Renal pelvis (tissue), 4 donors: ENCODE results near the gene SECISBP2L. TPM values are rescaled to one million over a fixed set of nuclear protein-coding genes. Genes with fewer than 3 reads are reported as not detected.
"Not testable (repeated sequence)": the region's sequence is repeated elsewhere in the genome, so short reads cannot be mapped to it uniquely, and the experiment has no call there.

ENCODE experiments used
- DNase-seq: peaks from one replicate; pipeline ENCODE4 v3.0.0-alpha.2; 2013
- polyA plus RNA-seq, 3 donors: library from polyadenylated mRNA; unstranded; fragments of 120-200 nt; gene quantifications; one replicate each; pipeline ENCODE4 v1.2.1, GENCODE V29; 2013; ENCODE audit not compliant: insufficient read length in 3 of 3

SECISBP2L gene
- polyA plus RNA-seq, 3 donors, result 41.4 to 63.8 (median 62.3) TPM

DNA sequence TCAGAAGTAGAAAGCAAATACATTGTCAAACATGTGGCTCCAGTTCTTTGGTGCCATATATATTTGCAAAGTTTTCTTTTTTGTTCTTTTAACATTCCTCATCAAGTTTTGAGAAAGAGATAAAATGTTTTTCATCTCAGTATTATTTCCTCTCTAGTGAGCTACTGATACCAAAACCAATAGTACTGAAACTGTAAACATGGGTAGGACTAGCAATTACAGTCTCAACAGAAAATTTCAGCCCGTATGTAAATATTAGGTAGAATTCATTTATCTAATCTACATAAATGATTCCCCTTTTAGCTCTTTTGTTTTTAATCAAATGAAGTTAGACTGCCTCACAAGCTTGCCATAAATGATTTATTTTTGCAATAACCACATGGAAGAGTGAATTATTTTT lies 21.4 kb downstream of the SECISBP2L start:
- no peak for DNase-seq

DNA sequence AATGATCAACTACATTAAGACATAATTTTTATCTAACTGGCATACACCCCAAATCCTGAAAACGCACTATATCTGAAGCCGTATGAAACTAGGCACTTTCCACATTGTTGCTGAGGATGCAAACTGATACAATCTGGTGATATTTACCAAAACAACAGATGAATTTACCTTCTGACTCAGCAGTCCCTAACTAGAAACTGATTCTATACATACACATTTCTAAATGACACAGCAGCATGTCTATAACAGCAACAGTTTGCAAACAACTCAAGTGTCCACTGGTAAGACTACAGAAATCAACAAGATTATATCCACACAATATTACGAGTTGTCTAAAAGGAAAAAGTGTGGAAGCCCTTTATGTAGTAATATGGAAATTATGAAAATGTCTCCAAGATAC lies 22.9 kb downstream of the SECISBP2L start:
- DNase-seq, result no peak

DNA sequence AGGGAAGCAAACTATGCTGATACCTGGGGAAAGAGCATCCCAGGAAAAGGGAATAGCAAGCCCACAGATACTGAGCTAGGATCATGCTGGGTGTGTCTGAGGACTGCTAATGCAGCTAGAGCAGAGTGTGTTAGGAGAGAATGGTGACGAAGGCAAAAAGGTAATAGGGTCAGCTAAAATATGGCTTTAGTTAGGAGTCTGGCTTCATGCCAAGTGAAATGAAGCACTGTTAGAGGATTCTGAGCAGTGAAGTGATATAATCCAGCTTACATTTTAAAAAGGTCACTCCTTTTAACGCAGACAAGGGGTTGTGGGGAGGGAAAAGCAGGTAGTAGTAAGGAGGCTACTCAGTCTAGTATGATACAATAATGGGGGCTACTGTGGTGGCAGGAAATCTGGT lies 30.4 kb downstream of the SECISBP2L start:
- DNase-seq, result no peak

- no peak for DNase-seq
Measured at GRCh38 chr15:48999314-48999713, 46.9 kb downstream of the SECISBP2L start.

DNA sequence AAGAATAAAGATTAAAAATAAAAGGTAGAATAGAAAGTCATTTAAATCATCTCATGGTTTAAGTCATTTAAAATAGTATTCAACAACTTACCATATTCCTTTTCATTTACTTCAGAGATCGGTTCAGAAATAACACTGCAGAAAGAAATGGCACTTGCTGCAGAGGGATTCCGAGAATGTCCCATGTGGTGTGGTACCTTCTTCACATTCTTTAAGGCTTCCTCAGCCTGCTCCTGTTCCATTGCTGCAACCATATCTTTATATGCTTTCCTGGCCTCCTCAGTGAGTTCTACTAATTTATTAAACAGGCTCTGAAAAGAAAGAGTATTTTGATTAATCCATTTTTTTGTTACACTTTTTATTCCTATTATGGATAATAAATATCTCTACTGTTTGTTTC lies 50.0 kb downstream of the SECISBP2L start:
- DNase-seq, result no peak

DNA sequence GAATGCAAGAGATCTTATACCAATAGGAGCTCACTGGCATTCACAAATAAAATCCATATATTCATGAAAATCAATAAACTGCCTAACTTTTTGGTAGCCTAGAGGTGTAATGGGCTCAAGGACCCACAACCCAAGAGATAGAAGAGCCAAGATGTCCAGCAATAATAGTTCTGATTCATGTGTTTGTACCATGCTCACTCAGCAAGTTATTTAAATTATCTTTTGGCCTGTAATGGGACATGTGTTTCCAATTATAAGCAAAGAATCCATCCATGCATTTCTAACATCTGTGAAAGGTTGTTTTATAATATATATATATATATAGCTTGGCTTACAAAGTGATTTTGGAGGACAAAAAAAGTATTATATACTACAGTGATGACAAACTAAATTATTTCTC lies 52.9 kb downstream of the SECISBP2L start:
- no peak for DNase-seq

DNA sequence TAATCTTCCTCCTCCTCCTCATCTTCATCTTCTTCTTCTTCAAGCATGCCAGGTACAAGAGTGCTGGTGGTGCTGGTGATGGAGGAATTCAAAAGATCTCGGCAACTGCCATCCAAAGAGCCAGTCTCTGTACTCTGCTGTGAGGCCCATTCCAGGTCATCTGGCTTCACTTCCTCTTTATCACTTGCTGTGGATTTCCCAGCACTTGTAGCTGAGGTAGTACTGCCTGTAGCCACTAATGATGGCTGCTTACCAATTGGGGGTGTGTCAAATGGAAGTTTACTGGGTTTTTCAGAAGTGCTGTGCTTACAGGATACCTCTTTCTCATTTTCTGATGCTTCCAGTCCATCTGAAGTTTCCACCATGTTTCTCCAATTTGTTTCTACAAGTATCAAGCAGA lies 53.7 kb downstream of the SECISBP2L start:
- no peak for DNase-seq

- no peak for DNase-seq
Measured at GRCh38 chr15:48992096-48992495, 54.1 kb downstream of the SECISBP2L start.

DNA sequence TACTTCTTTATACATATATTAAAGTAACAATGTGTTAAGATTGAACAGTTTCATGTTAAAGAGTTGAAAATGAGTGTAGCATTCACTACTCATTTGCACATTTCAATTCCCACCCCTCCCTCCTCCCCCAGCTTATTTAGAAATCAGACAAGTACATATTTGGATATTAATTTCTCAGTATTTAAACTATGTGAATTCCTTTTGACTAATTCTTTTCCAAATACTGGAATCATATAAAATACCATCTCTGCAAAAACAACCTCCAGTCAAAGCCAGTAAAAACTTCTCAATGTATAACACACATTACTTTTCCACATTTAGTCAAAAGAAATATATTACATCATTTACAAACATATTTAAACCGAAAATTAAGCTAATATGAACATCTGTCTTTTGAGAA lies 57.1 kb downstream of the SECISBP2L start:
- no peak for DNase-seq

DNA sequence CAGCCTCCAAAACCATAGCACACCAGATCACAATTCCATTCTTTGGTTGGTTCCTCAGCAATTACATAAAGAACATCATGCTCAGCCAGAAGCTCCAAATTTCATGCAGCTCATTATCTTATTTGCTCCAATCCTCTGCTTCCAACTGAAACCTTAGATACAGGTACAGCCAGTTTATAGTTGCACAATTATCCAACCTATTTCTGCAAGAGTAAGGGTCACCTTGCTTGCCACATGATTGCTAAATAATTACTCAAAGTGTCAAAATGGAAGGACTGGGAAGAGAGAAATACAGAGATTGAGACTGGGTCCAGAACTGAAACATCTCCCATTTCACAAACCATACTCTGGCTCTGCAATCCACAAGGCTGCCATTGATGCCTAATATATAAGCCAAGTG lies 59.1 kb downstream of the SECISBP2L start:
- DNase-seq, result no peak

- no peak for DNase-seq
Measured at GRCh38 chr15:48986240-48986639, 60.0 kb downstream of the SECISBP2L start.

GRCh38 chr15:48985516-48985915 lies 60.7 kb downstream of the SECISBP2L start:
- DNase-seq, result no peak

DNA sequence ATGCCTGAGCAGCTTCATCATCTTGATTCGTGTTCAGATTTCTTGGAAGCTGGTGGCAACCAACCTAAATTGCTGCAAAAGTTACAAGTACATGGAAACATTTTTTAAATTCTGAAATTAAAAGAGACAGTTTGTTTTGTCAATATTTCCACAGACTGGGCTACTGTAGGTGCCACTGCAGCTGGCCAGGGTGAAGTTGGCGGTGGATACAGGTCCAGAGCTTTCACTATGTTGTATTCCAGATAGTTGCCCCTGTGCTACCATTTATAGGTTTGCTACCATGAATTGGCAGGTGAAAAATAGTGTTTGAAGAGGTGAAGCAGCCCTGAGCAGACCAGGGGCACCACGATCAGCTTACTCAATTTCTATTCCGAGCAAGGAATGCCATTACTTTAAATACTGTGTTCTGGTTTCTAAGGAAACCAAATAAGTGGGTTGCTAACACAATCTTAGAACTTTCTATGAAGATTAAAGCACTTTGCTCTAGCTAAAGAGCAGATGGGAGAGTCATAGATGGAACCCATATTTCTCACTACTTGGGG lies 61.4 kb downstream of the SECISBP2L start:
- no peak for DNase-seq

DNA sequence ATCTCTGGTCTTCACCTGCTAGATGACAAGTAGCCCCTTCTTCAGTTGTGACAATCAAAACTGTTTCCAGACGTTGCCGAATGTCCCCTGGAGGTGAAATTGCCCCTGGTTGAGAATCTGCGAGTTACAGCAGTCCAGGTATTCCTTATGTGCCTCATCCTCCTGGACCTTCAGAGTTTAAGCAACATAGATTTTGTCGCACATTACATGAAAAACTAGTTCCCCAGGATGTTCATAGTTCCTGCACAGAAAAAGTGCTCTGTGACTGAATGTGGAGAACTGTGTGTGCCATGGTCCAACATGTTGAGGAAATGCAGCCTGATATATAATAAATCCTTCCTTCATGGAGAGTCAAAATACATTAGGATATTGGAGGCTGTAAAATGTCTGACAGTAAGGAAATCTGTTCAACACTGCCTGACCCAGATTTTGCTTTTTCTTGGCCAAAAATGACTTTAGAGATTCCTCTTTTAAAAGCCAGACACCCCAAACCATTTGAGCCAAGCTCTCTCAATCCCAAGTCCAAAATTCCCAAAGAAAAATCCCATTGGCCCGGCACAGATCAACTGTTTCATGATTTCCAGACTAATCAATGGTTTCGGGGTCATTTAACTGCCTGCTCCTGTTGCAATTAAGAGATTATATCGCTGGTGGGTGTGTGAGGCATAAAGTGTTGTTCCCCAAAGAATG lies 62.1 kb downstream of the SECISBP2L start:
- DNase-seq, result no peak

DNA sequence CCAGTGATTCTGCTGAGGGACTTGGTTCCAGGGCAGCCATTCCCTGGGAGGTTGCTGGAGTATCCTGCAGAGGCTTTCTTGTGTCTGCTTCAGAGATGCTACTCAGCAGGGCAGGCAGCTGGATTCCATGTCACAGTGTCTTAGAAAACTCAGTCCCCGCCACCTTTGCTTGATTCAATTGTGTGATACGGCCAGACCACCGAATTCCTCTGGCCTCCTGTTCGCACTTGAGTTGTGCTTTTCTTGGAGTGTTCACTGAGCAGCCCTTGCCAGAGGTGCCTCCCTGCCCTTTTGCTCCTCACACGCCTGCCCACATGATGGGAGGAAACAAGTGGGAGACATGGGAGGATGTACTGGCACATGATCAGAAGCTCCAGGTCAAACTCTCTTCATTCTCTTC lies 62.9 kb downstream of the SECISBP2L start:
- DNase-seq, result no peak

- DNase-seq, result no peak
Measured at GRCh38 chr15:48981941-48982340, 64.3 kb downstream of the SECISBP2L start.

- no peak for DNase-seq
Measured at GRCh38 chr15:48978638-48979037, 67.6 kb downstream of the SECISBP2L start.

GRCh38 chr15:48976444-48977088 lies 69.7 kb downstream of the SECISBP2L start:
- DNase-seq, result no peak

DNA sequence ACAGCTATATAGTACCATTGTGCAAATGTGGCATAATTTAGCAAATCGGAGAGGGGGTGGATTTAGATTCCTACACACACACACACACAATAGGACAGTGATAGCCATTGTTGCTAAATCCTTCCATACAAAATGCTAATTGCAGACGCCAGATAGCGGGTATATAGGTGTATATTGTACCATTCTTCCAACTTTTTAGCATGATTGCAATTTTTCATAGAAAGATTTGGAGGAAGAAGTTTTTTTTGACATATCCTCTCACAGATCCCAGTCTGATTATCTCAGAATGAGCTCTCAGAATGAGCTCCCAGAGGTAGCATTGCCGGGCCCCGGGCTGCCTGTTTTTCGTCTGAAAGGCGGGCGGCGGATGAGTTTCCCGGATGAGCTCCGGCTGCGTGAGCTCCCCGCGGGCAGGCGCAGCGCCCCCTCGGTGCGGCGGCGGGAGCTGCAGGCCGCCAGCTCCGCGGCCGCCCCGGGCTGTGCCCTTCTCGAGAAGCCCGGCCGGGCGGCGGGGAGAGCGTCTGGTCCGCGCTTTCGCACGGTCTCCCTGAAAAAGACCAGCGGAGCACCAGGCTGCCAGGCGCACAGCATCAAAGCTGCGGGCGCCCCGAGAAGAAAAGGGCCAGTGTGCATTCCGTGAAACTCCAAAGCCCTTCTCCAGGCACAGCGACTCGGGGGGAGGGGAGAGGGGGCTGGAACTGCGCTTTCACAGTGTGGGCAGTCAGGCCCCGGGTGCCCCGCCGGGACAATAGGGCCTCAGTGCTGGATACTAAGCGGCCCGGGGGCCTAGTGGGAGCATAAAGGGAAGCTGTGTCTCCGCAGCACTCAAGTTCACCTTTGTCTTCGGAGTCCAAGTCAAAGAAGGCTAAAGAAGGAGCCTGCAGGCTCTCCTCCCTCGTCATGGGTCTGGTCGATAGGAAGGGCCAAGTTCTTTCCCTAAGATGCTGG lies 70.5 kb downstream of the SECISBP2L start:
- peak; percentile 79 for DNase-seq

DNA sequence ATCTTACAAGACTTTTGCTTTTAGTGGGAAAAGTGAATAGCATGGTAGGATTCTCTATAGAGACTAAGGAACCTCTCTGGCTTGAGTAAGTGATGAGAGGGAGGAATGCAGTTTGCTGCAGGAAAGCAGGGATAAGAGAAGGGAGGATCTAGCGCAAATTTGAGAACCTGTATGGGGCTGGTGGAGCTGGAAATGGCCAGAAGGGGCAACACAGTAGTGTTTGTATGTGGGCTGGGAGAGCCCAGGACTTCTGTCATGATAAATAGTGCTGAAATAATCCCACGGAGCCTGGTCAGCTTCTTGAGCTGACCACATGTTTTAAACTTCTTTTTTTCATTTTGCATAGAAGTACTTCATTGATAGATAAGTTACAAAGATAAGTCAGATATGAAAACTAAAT lies 71.4 kb downstream of the SECISBP2L start:
- DNase-seq, result peak; percentile 22

DNA sequence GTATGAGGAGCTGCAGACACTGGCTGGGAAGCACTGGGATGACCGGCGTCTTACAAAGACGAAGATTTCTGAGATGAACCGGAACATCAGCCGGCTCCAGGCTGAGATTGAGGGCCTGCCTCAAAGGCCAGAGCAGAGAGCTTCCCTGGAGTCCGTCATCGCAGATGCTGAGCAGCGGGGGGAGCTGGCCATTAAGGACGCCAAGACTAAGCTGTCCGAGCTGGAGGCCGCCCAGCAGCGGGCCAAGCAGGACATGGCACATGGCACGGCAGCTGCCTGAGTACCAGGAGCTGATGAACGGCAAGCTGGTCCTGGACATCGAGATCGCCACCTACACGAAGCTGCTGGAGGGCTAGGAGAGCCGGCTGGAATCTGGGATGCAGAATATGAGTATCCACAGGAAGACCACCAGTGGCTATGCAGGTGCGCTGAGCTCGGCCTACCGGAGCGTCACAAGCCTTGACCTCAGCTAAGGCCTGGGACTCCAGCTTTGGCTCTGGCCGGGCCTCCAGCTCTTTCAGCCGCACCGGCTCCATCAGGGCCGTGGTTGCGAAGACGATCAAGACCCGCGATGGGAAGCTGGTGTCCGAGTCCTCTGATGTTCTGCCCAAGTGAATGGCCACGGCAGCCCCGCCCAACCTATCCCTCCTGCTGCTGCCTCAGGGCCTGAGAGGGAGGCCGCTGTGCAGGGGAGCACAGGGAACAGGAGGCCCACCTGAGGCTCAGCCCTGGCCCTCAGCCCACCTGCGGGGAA lies 73.3 kb downstream of the SECISBP2L start:
- no peak for DNase-seq

- not testable (repeated sequence) for DNase-seq
Measured at GRCh38 chr15:48970926-48971325, 75.3 kb downstream of the SECISBP2L start.
